ENCODE measurements around the gene SMG5.
A peak's percentile ranks its signal among the peaks of the same experiment; 100 is the strongest.
"Not testable (repeated sequence)": the region's sequence is repeated elsewhere in the genome, so short reads cannot be mapped to it uniquely, and the experiment has no call there.

SMG5 gene, protein sequence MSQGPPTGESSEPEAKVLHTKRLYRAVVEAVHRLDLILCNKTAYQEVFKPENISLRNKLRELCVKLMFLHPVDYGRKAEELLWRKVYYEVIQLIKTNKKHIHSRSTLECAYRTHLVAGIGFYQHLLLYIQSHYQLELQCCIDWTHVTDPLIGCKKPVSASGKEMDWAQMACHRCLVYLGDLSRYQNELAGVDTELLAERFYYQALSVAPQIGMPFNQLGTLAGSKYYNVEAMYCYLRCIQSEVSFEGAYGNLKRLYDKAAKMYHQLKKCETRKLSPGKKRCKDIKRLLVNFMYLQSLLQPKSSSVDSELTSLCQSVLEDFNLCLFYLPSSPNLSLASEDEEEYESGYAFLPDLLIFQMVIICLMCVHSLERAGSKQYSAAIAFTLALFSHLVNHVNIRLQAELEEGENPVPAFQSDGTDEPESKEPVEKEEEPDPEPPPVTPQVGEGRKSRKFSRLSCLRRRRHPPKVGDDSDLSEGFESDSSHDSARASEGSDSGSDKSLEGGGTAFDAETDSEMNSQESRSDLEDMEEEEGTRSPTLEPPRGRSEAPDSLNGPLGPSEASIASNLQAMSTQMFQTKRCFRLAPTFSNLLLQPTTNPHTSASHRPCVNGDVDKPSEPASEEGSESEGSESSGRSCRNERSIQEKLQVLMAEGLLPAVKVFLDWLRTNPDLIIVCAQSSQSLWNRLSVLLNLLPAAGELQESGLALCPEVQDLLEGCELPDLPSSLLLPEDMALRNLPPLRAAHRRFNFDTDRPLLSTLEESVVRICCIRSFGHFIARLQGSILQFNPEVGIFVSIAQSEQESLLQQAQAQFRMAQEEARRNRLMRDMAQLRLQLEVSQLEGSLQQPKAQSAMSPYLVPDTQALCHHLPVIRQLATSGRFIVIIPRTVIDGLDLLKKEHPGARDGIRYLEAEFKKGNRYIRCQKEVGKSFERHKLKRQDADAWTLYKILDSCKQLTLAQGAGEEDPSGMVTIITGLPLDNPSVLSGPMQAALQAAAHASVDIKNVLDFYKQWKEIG

DNA sequence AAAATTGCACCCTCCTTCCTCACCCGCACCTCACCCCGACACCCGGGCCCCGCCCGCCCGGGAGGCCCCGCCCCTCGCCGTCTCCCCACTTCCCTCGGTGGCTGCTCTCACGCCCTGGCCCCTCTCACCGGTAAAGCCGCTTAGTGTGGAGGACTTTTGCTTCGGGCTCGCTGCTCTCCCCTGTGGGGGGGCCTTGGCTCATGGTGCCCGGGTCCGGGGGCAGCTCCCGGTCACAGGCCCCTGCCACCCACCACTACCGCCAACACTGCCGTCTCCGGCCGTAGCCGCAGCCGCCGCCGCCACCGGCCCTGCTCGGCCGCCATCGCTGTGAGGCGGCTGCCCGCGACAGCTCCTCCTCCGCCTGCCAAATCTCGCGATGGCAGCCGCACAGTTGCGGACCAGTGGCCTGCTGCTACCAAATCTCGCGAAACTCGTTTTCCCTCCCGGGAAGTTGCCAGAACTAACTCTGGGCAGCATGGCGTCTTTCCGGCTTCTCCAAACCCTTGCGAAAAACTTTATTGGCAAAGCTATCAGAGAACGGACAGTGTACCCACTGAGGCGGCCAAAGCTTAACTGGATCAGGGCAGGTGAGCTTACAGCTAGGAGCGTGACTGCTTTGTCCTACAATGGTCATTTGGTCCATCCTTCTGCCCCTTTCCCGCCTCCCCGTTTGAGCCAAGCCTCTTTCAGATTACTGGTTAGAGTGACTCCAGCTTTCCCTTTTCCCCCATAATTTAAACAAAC is at the start of gene SMG5:
Gene SMG5, minus strand, starts transcription at position 347 of the 744 bp plus-strand sequence. Its CDS starts 145 bp downstream, at position 202.
- DNase-seq, result peak; percentile 98

DNA sequence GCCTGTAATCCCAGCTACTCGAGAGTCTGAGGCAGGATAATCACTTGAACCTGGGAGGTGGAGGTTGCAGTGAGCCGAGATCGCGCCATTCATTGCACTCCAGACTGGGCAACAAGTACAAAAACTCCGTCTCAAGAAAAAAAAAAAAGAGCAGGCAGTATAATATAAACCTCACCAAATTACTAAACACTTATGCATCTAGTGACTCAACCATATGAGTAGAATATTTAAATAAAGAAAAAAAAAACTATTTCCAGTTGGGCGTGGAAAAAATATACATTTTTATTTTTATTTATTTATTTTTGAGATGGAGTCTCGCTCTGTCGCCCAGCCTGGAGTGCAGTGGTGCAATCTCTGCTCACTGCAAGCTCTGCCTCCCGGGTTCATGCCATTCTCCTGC is 40.6 kb upstream of the SMG5 start:
- not testable (repeated sequence) for DNase-seq

DNA sequence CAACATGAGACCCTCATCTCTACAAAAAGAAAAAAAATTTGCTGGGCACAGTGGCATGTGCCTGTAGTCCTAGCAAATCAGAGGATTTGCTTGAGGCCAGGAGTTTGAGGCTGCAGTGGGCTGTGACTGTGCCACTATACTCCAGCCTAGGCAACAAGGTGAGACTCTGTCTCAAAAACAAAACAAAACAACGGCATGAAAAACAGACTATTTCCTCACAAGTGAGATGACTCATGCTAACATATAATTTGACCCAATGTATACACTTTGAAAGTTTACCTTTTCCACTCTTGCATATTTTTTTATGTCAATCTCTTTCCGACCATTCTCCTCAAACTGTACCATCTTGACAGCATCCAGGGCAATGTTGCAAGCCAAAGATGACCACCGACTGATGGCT is 37.9 kb upstream of the SMG5 start:
- no peak for DNase-seq

DNA sequence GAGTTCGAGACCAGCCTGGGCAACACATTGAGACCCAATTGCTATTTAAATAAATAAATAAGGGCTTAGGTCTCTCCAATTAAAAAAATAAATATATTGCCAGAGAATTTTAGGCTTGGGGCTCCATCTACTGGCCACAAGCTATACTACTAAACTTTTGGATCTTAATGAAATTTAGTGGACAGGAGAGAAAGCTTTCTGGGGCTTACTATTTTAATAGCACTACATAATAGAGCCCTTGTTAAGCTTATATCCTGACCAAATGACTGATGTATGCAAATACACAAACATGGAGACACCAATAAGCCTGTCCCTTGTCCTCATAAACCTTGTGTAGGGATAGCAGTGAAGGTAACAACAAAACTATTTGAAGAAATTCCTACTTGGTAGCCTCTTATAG is 37.0 kb upstream of the SMG5 start:
- peak in 1 of 2 donors; percentile 50 for DNase-seq

DNA sequence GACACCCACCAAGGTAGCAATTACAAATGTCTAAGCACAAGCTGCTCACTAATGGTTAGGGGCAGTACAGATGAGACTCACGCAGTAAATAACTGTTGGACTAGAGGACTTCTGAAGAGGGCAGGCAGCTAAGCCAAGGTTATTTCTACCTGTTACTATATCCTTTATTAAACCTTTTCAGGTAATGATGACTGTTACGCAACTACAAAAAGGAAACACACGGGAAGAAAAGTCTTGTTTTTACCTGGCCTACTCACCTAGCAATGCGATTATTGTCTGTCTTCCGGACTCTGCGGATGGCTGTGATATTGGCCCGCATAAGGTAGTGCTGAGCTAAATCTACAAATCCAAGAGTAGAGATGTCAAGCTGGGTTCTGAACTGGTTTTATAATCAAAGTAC is 34.3 kb upstream of the SMG5 start:
- DNase-seq, result no peak

DNA sequence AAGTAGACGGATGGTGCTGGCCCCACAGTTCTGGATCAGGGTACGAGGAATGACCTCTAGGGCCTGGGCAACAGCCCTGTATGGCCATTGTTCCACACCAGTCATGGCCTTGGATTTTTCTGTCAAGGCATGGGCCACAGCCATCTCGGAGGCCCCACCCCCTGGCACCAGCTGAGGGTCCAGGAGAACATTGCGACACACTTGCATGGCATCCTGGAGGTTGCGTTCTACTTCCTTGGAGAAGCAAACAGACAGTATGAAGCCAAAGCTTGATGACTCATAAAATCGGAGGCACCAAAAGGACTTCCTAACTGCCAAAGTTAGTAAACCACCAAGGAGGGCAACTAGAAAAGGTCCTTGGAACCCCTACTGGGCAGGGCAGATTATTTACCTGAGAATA is 28.3 kb upstream of the SMG5 start:
- no peak for DNase-seq

DNA sequence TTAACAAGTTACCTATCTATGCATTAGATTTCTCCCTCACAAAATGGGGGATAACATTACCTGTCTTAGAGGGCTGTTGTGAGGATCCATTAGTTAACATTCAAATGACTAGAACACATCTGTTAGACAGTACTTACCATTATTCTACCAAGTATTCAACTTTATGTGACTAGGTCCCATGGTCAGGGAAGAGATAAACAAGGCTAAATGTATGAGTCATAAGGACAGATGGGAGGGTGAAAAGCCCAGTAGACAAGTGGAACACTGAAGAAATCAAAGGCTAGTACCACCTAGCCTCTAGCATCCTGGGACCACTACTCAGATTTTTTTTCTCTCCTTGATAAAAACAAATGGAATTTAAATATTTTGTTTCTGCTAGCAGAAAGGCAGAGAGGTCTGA is 25.5 kb upstream of the SMG5 start:
- no peak for DNase-seq

DNA sequence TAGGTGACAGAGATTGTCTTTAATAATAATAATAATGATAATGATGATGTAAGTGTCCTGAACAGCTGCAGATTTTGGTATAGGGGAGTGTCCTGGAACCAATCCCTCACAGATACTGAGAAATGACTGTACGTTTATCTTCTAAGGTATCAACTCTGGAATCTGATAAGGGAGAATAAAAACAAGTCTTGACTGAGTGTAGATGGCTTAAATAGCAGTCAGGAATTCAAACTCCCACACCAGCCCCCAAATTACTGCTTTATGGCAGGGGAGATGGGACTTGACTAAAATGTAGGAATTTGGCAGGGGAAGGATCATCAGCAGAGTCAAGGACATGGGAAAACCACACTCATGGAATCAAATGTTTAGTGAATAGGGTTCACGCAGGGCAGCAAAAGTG is 22.6 kb upstream of the SMG5 start:
- DNase-seq, result no peak

DNA sequence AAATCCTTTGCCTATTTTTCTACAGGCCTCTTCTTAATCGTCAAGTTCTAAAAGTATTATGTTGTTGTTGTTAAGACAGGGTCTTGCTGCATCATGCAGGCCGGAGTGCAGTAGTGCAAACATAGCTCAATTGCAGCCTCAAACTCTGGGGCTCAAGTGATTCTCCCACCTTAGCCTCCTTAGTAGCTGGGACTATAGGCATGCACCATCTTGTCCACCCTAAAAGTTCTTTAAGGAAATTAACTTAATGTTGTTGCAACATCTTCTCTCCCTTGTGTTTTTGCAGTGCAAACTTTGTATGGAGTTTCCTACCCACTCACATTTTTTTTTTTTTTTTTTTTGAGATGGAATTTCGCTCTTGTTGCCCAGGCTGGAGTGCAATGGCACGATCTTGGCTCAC is 20.6 kb upstream of the SMG5 start:
- DNase-seq, result no peak

DNA sequence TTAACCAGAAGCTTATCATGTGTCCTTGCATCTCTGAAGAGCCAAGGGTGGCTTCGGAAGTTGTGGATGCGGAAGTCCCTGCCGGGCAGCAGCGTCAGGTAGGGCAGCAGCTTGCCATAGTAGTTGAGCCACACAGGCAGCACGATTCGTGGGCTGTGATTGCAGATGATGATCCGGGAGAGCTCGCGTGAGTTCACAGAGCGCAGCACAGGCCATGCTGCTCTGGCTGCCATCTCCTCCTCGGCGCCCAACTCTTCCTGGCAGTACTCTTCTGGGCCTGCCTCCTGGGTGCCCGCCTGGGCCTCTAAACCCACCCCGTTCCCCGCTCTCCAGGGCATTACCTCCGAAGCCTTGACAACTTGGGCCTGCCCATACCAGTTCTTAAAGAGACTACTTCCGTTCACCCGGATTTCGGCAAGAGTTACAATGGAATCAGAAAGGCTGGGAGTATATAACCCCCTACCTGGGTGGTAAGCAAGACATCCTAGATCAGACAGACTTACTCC is 16.3 kb upstream of the SMG5 start, which contains the start of gene VHLL:
Gene VHLL, minus strand, starts transcription at position 456 of the 506 bp plus-strand sequence. Its CDS starts 118 bp downstream, at position 338.
- DNase-seq, result no peak

DNA sequence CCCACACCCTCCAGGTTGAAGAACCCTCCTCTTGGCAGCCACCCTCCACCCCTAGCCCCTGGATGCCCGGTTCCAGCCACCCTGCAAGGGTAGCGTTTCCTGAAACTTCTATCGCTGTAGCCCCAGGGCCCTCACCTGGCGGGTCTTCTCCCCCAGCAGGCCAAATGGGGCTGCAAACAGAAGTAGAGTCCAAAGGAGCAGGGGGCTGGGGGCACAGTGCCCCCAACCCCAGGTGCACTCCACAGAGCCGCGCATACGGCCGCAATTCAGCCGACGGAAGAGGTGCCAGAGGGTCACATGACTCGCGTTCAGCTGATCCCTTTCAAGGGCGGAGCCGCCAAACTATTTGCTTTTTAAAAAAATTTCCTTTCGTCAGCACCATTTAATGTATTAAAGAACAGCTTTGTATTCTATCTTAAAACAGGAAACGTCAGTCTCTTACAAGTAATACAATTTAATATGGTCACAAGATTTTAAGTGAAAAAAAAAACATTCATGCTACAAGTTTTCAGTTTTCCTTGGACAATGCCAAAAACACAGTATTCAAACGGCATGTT is 12.8 kb upstream of the SMG5 start, which contains the start of gene GLMP:
Gene GLMP, minus strand, starts transcription at position 289 of the 557 bp plus-strand sequence. Its CDS starts 34 bp downstream, at position 255.
- DNase-seq, result peak; percentile 44 to 59

DNA sequence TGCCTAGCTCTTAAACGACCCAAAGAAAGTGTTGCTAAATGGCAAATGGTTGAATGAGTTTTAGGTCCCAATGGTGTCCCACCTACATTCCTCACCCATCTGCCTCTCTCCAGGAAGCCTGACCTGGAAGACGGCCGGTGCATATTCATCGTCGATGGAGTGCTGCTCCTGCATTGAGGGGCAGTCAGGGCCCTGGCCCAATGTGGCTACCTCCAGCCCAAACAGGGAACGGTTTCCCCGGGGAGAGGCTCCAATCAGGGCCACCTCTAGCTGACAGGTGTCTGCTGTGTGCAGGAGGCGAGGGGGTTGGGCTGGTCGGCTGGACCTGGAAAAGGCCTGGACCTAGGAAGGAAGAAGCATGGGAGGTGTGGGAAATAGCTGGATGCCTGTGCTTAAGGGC is 11.3 kb upstream of the SMG5 start:
- DNase-seq, result no peak

DNA sequence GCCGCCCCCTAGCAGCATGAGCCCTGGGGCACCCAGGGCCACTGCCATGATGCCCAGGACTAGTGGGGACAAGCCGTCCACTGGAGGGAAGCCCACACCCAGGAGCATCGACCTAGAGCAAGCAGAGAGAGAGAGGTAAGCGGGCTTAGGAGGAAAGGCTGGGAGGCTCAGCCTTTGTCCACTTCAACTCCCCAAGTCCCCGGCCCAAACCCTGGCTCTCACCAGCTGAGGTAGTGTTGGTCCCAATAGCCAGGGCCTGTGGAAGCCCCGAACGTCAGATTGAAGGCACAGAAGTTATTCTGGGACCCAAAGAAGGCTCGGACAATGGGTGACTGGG is 10.4 kb upstream of the SMG5 start:
- no peak for DNase-seq

DNA sequence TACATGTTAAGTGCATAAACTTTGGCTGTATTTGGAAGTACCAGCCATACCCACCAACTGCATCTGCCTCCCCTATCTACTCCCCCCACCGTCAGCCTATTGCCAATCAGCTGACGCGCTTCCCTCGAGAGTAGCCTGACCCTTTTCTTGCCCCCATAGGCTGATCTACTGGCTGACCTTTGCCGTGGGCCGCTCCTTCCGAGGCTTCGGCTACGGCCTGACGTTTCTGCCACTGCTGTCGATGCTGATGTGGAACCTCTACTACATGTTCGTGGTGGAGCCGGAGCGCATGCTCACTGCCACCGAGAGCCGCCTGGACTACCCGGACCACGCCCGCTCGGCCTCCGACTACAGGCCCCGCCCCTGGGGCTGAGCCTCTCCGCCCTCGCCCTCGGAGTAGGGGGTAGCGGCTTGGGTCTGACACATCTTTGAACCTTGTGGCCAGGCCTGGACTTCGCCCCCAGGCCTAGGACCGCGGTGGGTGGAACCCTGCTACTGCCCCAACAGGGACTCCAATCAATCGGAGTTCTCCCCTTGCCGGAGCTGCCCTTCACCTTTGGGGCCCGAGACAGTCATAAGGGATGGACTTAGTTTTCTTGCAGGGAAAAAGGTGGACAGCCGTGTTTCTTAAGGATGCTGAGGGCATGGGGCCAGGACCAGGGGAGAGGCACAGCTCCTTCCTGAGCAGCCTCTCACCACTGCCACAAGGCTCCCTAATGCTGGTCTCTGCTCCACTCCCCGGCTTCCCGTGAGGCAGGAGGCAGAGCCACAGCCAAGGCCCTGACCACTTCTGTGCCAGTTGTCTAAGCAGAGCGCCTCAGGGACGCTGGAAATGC is 8.8 kb upstream of the SMG5 start:
- DNase-seq, result peak; percentile 26 to 70

DNA sequence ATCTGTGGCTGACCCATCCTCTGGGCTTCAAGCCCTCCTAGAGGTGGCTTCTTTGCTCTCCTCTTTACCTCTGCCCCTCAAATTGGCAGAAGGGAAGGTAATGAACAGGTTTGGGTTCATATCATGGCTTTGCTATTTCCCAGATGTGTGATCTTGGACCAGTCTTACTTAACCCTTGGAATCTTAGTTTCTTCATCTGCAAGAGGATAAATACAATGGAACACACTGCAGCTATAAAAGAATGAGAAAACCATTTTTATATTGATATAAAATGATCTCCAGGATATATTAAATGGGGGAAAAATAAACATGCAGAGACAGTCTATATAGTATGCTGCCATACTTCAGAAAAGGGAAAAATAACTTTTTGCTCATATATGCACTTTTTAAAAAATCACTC is 7.2 kb upstream of the SMG5 start:
- DNase-seq, result no peak

DNA sequence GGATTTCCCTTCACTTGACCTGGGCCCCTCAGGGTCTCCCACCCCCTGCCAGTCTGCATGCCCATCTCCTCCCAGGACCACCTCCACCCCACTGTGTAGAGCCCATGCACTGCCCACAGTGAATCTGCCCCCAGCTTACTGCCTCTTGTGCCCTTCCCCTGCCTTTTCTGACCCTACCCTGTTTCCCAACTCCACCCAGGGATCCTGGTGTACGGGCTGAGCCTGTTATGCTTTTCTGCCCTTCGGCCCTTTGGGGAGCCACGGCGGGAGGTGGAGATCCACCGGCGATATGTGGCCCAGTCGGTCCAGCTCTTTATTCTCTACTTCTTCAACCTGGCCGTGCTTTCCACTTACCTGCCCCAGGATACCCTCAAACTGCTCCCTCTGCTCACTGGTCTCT is 3.4 kb upstream of the SMG5 start:
- DNase-seq, result no peak

DNA sequence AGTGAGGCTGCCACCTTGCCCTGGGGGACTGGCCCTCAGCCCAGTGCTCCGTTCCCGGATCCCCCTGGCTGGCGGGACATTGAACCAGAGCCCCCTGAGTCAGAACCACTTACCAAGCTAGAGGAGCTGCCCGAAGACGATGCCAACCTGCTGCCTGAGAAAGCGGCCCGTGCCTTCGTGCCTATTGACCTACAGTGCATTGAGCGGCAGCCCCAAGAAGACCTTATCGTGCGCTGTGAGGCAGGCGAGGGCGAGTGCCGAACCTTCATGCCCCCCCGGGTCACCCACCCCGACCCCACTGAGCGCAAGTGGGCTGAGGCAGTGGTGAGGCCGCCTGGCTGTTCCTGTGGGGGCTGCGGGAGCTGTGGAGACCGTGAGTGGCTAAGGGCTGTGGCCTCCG is 2.8 kb upstream of the SMG5 start:
- no peak for DNase-seq

DNA sequence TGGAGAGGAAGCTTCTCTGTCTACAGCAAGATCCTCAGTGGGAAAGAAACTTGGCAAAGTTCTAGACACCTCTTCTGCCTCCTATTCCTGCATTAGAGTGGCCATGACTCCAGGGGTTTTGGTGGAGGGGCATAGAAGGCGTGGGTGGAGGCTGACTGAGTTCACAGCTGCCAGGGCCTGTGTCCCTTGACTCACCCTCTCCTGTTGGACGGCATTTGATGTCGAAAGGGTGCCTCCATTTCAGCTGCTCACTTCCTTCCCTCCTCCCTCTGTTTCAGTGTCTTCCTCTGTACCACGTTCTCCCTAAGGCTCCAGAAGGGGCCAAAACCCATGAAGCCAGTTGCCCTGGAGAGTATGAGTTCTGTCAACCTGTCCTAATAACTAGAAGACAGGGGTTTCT is 2.1 kb upstream of the SMG5 start:
- DNase-seq, result no peak

DNA sequence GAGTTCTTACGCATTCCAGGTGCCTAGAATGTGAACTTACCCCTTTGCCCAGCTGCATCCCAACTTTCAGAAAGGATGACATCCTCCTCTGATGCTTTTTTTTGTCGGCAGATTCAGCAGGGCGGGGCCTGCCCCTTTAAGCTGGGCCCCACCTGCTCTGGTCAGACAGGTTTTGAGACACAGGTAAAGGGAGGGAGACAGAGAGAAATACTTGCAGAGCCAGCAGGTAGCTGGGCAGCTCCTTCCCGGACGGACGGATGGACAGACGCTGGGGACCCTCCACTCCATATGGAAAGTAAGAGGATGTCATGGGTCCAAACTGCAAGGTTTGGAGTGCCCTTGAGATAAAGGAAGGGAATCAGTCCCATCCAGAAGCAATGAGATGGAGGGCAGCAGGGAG is 1.5 kb upstream of the SMG5 start, which contains the start of gene TMEM79:
Gene TMEM79, plus strand, starts transcription at position 214 of the 400 bp plus-strand sequence. CDS start 902 bp downstream, outside the sequence.
- no peak for DNase-seq

DNA sequence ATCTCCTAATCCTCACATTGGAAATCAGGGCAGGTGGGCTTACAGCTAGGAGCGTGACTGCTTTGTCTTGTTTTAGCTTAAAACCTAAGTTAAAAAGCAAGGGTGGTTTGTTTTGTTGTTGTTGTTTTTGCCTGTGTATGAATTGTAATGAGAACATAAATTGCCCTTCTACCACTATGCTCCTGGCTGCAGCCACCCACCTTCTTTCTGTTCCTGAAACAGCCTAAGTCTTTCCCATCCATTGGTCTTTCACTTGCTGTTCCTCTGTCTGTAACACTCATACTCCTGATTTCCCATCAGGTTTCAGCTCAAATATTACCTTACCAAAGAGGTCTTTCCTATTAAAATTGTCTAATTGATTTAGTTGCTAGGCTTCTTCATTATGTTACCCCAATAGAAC is 896 bp upstream of the SMG5 start:
- no peak for DNase-seq

All from CD4-positive, alpha-beta T cell treated with Interleukin-1 beta for 1 hour (primary cell).